Tibial artery (tissue), 4 donors: ENCODE measurements around the gene CYP46A1.
"Not testable (repeated sequence)": the region's sequence is repeated elsewhere in the genome, so short reads cannot be mapped to it uniquely, and the experiment has no call there.

Source experiments
- DNase-seq, 2 donors: peaks; one replicate each; pipeline ENCODE4 v3.0.0-alpha.2; 2019
- H3K27ac ChIP-seq, 2 donors: fragments of 200-600 bp; sonication (generic) in 1 of 2; 1 replicate in 1 of 2; 2 replicates in 1 of 2; pipeline ENCODE4 v1.5.1; 2018 to 2019; ENCODE audit warnings: mild to moderate bottlenecking in 1 of 2
- H3K27me3 ChIP-seq, 2 donors: fragments of 200-600 bp; sonication (generic) in 1 of 2; one replicate each; pipeline versions ENCODE4 v1.5.1 to v1.6.0; 2016 to 2019
- H3K36me3 ChIP-seq, 3 donors: fragments of 200-600 bp; sonication (generic) in 2 of 3; one replicate each; pipeline ENCODE4 v1.5.1; 2016 to 2019; ENCODE audit warnings: mild to moderate bottlenecking in 2 of 3
- H3K4me1 ChIP-seq, 4 donors: fragments of 200-600 bp; sonication (generic) in 2 of 4; 1 replicate in 3 of 4; 2 replicates in 1 of 4; pipeline ENCODE4 v1.5.1; 2016 to 2019
- H3K4me3 ChIP-seq, 2 donors: fragments of 200-600 bp; sonication (generic) in 1 of 2; 1 replicate in 1 of 2; 2 replicates in 1 of 2; pipeline ENCODE4 v1.5.1; 2018 to 2019; ENCODE audit warnings: mild to moderate bottlenecking in 2 of 2
- H3K9me3 ChIP-seq, 3 donors: fragments of 200-600 bp; sonication (generic) in 1 of 3; one replicate each; pipeline ENCODE4 v1.5.1; 2016 to 2019
- CTCF ChIP-seq, 2 experiments: fragments of 200-600 bp in 1 of 2; fragments of 450-650 bp in 1 of 2; IDR thresholded peaks; one replicate each; pipeline ENCODE4 v1.5.1; 2017 to 2019; ENCODE audit warnings: antibody characterized with exemption in 2 of 2, mild to moderate bottlenecking in 1 of 2, moderate library complexity in 1 of 2
- intact Hi-C: fragments of 100-400 bp; cut with DNase I; formaldehyde crosslinking; loops from one replicate; pipeline ENCODE4 v1.15.0; 2023; ENCODE audit warnings: low total_unique reads

Gene CYP46A1

GRCh38 chr14:99659333-99659741 lies 24.8 kb upstream of the CYP46A1 start:
- Histone ChIP-seq H3K27ac (no peak overlapping the region), H3K4me3 (no peak overlapping the region), H3K27me3 (peaks cover 0 to 39% of the 10 kb centered on the region in 2 donors), H3K36me3 (peaks cover 0 to 3% (median 0%) of the 10 kb centered on the region in 3 donors), H3K4me1 (peaks cover 0 to 11% (median 5%) of the 10 kb centered on the region in 4 donors), H3K9me3 (no peaks in the 10 kb centered on the region)
- no peak for DNase-seq
- TF ChIP-seq CTCF (IDR thresholded peaks at IDR 0.05), result no peak
- intact Hi-C loops, result no loop called here

- TF ChIP-seq CTCF (IDR thresholded peaks at IDR 0.05), result no peak
- Histone ChIP-seq H3K27ac (no peak overlapping the region), H3K4me1 (peaks cover 0 to 11% (median 5%) of the 10 kb centered on the region in 4 donors), H3K4me3 (no peak overlapping the region), H3K27me3 (peaks cover 0 to 39% of the 10 kb centered on the region in 2 donors), H3K9me3 (no peaks in the 10 kb centered on the region), H3K36me3 (peaks cover 0 to 3% (median 0%) of the 10 kb centered on the region in 3 donors)
- intact Hi-C loops, result no loop called here
- DNase-seq, result no peak
Observed at GRCh38 chr14:99660006-99660566, 24.0 kb upstream of the CYP46A1 start.

- DNase-seq, result no peak
- Histone ChIP-seq H3K27me3 (peaks cover 0 to 38% of the 10 kb centered on the region in 2 donors), H3K4me1 (peaks cover 0 to 11% (median 5%) of the 10 kb centered on the region in 4 donors), H3K4me3 (no peak overlapping the region), H3K36me3 (peaks cover 0 to 3% (median 0%) of the 10 kb centered on the region in 3 donors), H3K9me3 (no peaks in the 10 kb centered on the region), H3K27ac (no peak overlapping the region)
- no peak for TF ChIP-seq CTCF (IDR thresholded peaks at IDR 0.05)
- intact Hi-C loops, result no loop called here
Observed at GRCh38 chr14:99660794-99661193, 23.3 kb upstream of the CYP46A1 start.

GRCh38 chr14:99661206-99661605 lies 22.9 kb upstream of the CYP46A1 start:
- H3K27ac ChIP-seq, H3K4me3 ChIP-seq, DNase-seq, H3K36me3 ChIP-seq, H3K9me3 ChIP-seq, intact Hi-C loops: not testable (repeated sequence)
- peaks cover 0 to 11% (median 5%) of the 10 kb centered on the region in 4 donors for H3K4me1 ChIP-seq
- H3K27me3 ChIP-seq, result peaks cover 0 to 34% of the 10 kb centered on the region in 2 donors

- no peak overlapping the region for H3K27ac ChIP-seq
- no peak for DNase-seq
- H3K4me1 ChIP-seq, result peaks cover 0 to 11% (median 5%) of the 10 kb centered on the region in 4 donors
- H3K9me3 ChIP-seq, result no peaks in the 10 kb centered on the region
- H3K27me3 ChIP-seq, result peaks cover 0 to 35% of the 10 kb centered on the region in 2 donors
- intact Hi-C loops, result no loop called here
- H3K36me3 ChIP-seq, result peaks cover 0 to 3% (median 0%) of the 10 kb centered on the region in 3 donors
- no peak overlapping the region for H3K4me3 ChIP-seq
- no peak for TF ChIP-seq CTCF (IDR thresholded peaks at IDR 0.05)
Observed at GRCh38 chr14:99662846-99663245, 21.3 kb upstream of the CYP46A1 start.

GRCh38 chr14:99663386-99664057 lies 20.6 kb upstream of the CYP46A1 start:
- Histone ChIP-seq H3K27ac (no peak overlapping the region), H3K9me3 (no peaks in the 10 kb centered on the region), H3K27me3 (peaks cover 0 to 34% of the 10 kb centered on the region in 2 donors), H3K36me3 (peaks cover 0 to 3% (median 0%) of the 10 kb centered on the region in 3 donors), H3K4me1 (peaks cover 0 to 11% (median 5%) of the 10 kb centered on the region in 4 donors), H3K4me3 (no peak overlapping the region)
- no peak for DNase-seq
- no peak for TF ChIP-seq CTCF (IDR thresholded peaks at IDR 0.05)
- intact Hi-C loops, result no loop called here
